GM21576 (cell line): ENCODE data around the gene NAA80.

Experiments
- ATAC-seq: cut with Tn5 transposase; IDR thresholded peaks from one replicate; pipeline ENCODE4 v1.9.1; 2021; ENCODE audit warnings: mild to moderate bottlenecking, moderate library complexity; ENCODE audit not compliant: unreplicated experiment

The NAA80 gene

GRCh38 chr3:50260027-50260941, 38.9 kb downstream of the NAA80 start:
- ATAC-seq: peak; percentile 87

- peak; percentile 24 for ATAC-seq
Measured at GRCh38 chr3:50259432-50260026, 39.7 kb downstream of the NAA80 start.

- ATAC-seq: no peak
Measured at GRCh38 chr3:50258979-50259378, 40.2 kb downstream of the NAA80 start.

GRCh38 chr3:50258029-50258680, 41.0 kb downstream of the NAA80 start:
- ATAC-seq: no peak

- no peak for ATAC-seq
Measured at GRCh38 chr3:50256978-50257890, 42.0 kb downstream of the NAA80 start.

- ATAC-seq: no peak
Measured at GRCh38 chr3:50255251-50255615, 44.0 kb downstream of the NAA80 start.

GRCh38 chr3:50254577-50255250, 44.5 kb downstream of the NAA80 start:
- ATAC-seq: no peak

- no peak for ATAC-seq
Measured at GRCh38 chr3:50251220-50251619, 48.0 kb downstream of the NAA80 start.

- ATAC-seq: no peak
Measured at GRCh38 chr3:50250514-50250913, 48.7 kb downstream of the NAA80 start.

- no peak for ATAC-seq
Measured at GRCh38 chr3:50249457-50249856, 49.7 kb downstream of the NAA80 start.

GRCh38 chr3:50248387-50248786, 50.8 kb downstream of the NAA80 start:
- ATAC-seq: no peak

GRCh38 chr3:50246517-50246954, 52.7 kb downstream of the NAA80 start:
- peak; percentile 46 for ATAC-seq
